Osteocyte (in vitro differentiated cells): ENCODE measurements around the gene HDGFL3. TPM values are rescaled to one million over a fixed set of nuclear protein-coding genes. Genes with fewer than 3 reads are reported as not detected.

Experiments used
- DNase-seq: peaks from one replicate; pipeline ENCODE4 v3.0.0; 2021; ENCODE audit warnings: mixed read lengths; ENCODE audit not compliant: unreplicated experiment; ENCODE audit errors: extremely low spot score
- H3K27ac Mint-ChIP-seq: one replicate; pipeline ENCODE4 v1.8.0; 2021; ENCODE audit warnings: mild to moderate bottlenecking, mixed read lengths; ENCODE audit not compliant: unreplicated experiment
- H3K27me3 Mint-ChIP-seq: one replicate; pipeline ENCODE4 v1.8.0; 2021; ENCODE audit warnings: mixed read lengths; ENCODE audit not compliant: unreplicated experiment
- H3K36me3 Mint-ChIP-seq: one replicate; pipeline ENCODE4 v1.8.0; 2021; ENCODE audit warnings: mixed read lengths; ENCODE audit not compliant: unreplicated experiment
- H3K4me1 Mint-ChIP-seq: one replicate; pipeline ENCODE4 v1.8.0; 2021; ENCODE audit warnings: mixed read lengths; ENCODE audit not compliant: unreplicated experiment
- H3K4me3 Mint-ChIP-seq: one replicate; pipeline ENCODE4 v1.8.0; 2021; ENCODE audit warnings: mild to moderate bottlenecking, moderate library complexity, mixed read lengths; ENCODE audit not compliant: unreplicated experiment
- H3K9me3 Mint-ChIP-seq: one replicate; pipeline ENCODE4 v1.8.0; 2021; ENCODE audit warnings: mixed read lengths; ENCODE audit not compliant: unreplicated experiment
- total RNA-seq: library from RNA; stranded (reverse); gene quantifications from 2 replicates; pipeline ENCODE4 v1.2.1, GENCODE V29; 2021
- TF ChIP-seq, protein P1 (sequence below): fragments of 200-600 bp; sonication (generic); IDR thresholded peaks from 2 replicates; pipeline ENCODE4 v1.5.0; 2021; ENCODE audit warnings: antibody characterized with exemption, mild to moderate bottlenecking, moderate library complexity

HDGFL3 gene
- total RNA-seq, 1 donor from 2014 or later, result 93.6 TPM

DNA sequence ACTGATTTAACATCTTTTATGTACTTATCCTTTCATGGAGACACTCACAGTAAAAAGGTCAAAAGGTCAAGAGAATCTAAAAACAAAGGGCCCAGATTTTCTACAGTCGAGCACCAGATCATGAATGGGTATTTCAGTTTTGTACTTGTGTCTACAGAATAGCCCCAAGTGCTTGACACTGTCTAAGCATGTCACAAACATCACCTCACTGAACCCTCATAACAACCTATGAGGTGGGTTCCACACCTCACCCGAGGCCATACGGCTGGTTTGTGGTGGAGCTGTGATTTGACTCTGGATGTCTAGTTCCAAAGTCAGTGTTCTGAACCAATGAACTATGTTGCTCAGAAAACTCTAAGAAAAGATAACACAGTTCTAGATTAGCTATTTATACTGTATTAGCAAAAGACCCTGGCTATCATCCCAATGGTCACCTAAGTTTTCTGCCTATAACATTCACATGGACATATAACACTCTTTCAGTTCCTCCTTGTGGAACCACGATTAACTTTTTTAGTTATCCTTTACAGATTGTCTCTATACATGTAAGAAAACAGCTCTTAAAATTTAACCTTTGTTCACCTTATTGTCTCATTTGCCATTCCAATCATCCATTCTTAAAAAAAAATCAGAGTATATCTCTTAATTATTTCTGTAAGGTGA lies 74.6 kb downstream of the HDGFL3 start:
- H3K4me3 Mint-ChIP-seq, result no peak overlapping the region
- peaks cover 32% of the 10 kb centered on the region for H3K36me3 Mint-ChIP-seq
- no peak for DNase-seq
- H3K27ac Mint-ChIP-seq, result no peak overlapping the region
- TF ChIP-seq, protein P1, sequence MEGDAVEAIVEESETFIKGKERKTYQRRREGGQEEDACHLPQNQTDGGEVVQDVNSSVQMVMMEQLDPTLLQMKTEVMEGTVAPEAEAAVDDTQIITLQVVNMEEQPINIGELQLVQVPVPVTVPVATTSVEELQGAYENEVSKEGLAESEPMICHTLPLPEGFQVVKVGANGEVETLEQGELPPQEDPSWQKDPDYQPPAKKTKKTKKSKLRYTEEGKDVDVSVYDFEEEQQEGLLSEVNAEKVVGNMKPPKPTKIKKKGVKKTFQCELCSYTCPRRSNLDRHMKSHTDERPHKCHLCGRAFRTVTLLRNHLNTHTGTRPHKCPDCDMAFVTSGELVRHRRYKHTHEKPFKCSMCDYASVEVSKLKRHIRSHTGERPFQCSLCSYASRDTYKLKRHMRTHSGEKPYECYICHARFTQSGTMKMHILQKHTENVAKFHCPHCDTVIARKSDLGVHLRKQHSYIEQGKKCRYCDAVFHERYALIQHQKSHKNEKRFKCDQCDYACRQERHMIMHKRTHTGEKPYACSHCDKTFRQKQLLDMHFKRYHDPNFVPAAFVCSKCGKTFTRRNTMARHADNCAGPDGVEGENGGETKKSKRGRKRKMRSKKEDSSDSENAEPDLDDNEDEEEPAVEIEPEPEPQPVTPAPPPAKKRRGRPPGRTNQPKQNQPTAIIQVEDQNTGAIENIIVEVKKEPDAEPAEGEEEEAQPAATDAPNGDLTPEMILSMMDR, result no peak
- no peaks in the 10 kb centered on the region for H3K9me3 Mint-ChIP-seq
- no peaks in the 10 kb centered on the region for H3K4me1 Mint-ChIP-seq
- H3K27me3 Mint-ChIP-seq, result no peaks in the 10 kb centered on the region

DNA sequence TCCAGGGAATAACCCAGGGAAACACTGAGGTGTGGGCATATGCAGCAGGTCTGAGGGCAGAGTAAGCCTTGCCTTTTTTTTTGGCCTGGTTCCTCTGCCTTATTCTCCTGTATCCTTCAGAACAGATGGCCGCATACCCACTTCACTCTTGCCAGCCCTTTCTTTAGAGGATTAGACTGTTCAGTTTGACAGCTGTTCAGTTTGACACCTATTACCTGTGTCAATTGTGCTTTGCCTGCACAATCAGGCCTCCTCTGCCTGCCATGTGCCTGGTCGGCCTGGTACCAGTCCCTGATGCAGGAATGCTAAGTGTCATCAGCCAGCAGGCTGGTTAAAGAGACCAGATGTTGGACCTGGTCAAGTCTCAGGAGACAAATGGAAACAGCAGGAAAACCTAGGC lies 77.8 kb downstream of the HDGFL3 start:
- Mint-ChIP-seq H3K36me3 (peaks cover 22% of the 10 kb centered on the region), H3K9me3 (no peaks in the 10 kb centered on the region), H3K27me3 (no peaks in the 10 kb centered on the region), H3K27ac (peak overlapping the region; percentile 11), H3K4me3 (no peak overlapping the region), H3K4me1 (peaks cover 7% of the 10 kb centered on the region)
- no peak for DNase-seq
- TF ChIP-seq, protein P1, result no peak

DNA sequence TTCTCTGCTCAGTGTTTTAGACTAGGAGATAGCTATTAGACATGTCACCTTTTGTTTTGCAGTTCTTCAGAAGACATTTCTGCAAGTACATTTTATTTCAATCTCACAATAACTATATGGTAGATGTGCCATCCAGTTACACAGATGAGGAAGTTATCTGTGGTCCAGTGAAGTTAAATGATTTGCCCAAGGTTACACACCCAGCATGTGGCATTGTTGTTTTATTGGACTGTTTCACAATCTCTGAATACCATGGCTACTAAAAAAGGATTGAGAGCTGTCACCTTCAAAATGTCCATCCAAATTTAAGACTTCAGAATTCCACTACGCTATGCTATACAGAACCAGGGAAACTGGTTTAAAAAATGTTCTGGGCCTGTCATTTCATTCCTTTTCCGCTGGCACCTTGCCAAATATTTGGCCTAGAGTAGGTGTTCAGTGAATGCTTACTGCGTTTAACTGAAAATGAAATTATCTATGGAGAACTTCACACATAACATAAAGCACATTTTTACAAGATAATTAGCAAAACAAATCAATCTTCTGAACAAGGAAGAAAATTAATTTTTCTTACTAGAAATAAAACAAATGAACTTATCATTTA lies 80.0 kb downstream of the HDGFL3 start:
- DNase-seq, result no peak
- H3K27ac Mint-ChIP-seq, result peak overlapping the region; percentile 4
- no peaks in the 10 kb centered on the region for H3K27me3 Mint-ChIP-seq
- peaks cover 19% of the 10 kb centered on the region for H3K36me3 Mint-ChIP-seq
- H3K4me3 Mint-ChIP-seq, result no peak overlapping the region
- TF ChIP-seq, protein P1, result no peak
- H3K4me1 Mint-ChIP-seq, result peaks cover 7% of the 10 kb centered on the region
- no peaks in the 10 kb centered on the region for H3K9me3 Mint-ChIP-seq

DNA sequence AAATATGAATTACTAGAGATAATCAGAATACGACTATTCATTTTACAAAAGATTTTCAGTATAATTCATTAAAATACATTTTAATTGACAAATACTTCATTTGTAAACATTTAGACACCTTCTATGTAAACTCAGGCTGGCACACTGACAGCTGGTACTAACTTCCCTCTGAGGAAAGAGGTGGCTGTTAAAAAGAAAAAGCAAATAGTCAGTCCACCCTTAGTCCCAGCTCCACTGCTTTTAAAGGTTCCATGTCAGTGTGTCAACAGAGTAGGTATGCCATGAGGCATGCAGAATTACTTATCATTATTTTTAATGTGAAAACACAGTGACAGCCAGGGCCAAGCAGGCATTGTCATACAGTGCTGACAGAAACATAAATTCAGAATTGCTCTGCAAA lies 84.1 kb downstream of the HDGFL3 start:
- Mint-ChIP-seq H3K4me3 (no peak overlapping the region), H3K36me3 (peaks cover 3% of the 10 kb centered on the region), H3K27me3 (no peaks in the 10 kb centered on the region), H3K4me1 (peaks cover 7% of the 10 kb centered on the region), H3K27ac (no peak overlapping the region), H3K9me3 (no peaks in the 10 kb centered on the region)
- TF ChIP-seq, protein P1, result no peak
- DNase-seq, result no peak

DNA sequence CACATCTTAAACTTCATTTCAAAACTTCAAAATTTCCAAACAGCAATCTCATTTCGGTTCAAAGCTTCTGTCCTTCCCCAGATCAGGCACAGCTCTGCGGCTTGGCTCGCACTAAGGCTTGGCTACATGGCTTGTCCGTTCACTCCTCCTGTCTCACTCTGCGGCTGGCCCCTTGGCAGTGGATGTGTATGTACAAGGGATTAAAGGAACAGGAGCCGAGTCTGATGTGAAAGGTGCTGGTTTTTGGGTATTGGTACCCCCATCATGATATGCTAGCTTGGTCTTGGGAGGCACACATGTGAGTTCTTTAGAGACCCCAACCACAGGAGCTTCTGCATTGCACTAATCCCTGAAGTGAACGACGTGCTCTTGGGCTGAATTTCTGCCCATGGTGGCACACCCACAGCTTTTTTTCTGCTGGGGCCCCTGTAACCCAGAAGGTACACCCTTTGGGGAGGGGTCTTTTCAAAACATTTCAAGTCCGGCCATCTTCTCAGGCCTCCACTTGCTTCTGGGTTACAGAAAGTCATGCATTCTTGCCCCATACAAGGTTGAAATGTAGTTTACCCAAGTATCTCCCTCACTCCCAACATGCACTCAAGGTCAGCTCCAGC lies 87.5 kb downstream of the HDGFL3 start:
- H3K36me3 Mint-ChIP-seq, result peaks cover 6% of the 10 kb centered on the region

More for the DNA sequence above, 87.5 kb downstream of the HDGFL3 start:
- TF ChIP-seq, protein P1, result no peak
- no peaks in the 10 kb centered on the region for H3K9me3 Mint-ChIP-seq
- peak; percentile 70 for DNase-seq
- no peak overlapping the region for H3K4me3 Mint-ChIP-seq
- no peaks in the 10 kb centered on the region for H3K27me3 Mint-ChIP-seq
- H3K4me1 Mint-ChIP-seq, result no peaks in the 10 kb centered on the region
- no peak overlapping the region for H3K27ac Mint-ChIP-seq
